HUES6 (cell line): ENCODE results near the gene KCNK4.

Experiments
- H3K27ac ChIP-seq: 2 replicates; pipeline ENCODE4 v1.7.0; 2013; ENCODE audit warnings: low read depth, mild to moderate bottlenecking, low read length, inconsistent platforms
- H3K27me3 ChIP-seq: 2 replicates; pipeline ENCODE4 v1.6.1; 2013; ENCODE audit warnings: low read length; ENCODE audit not compliant: control insufficient read depth, insufficient read depth
- H3K36me3 ChIP-seq: 2 replicates; pipeline ENCODE4 v1.6.1; 2013; ENCODE audit warnings: low read length; ENCODE audit not compliant: control insufficient read depth, insufficient read depth
- H3K4me1 ChIP-seq: 2 replicates; pipeline ENCODE4 v1.6.1; 2013; ENCODE audit warnings: low read length; ENCODE audit not compliant: control insufficient read depth, insufficient read depth
- H3K4me3 ChIP-seq: 2 replicates; pipeline ENCODE4 v1.5.1; 2013; ENCODE audit warnings: low read depth, low read length
- H3K9ac ChIP-seq: one replicate; pipeline ENCODE4 v1.6.1; 2013; ENCODE audit warnings: mild to moderate bottlenecking, low read length
- H3K9me3 ChIP-seq: 2 replicates; pipeline ENCODE4 v1.6.1; 2013; ENCODE audit warnings: low read depth, low read length; ENCODE audit not compliant: control insufficient read depth, insufficient read depth

The KCNK4 gene

GRCh38 chr11:64254326-64254725 lies 36.8 kb upstream of the KCNK4 start:
- Histone ChIP-seq H3K27ac (no peak overlapping the region), H3K4me3 (no peak overlapping the region), H3K36me3 (peaks cover 46% of the 10 kb centered on the region), H3K27me3 (no peaks in the 10 kb centered on the region), H3K4me1 (peaks cover 30% of the 10 kb centered on the region), H3K9ac (no peak overlapping the region), H3K9me3 (no peaks in the 10 kb centered on the region)

GRCh38 chr11:64255135-64256128 lies 35.7 kb upstream of the KCNK4 start:
- Histone ChIP-seq H3K9ac (no peak overlapping the region), H3K27ac (no peak overlapping the region), H3K4me3 (no peak overlapping the region), H3K27me3 (no peaks in the 10 kb centered on the region), H3K9me3 (no peaks in the 10 kb centered on the region), H3K4me1 (peaks cover 19% of the 10 kb centered on the region), H3K36me3 (peaks cover 57% of the 10 kb centered on the region)

DNA sequence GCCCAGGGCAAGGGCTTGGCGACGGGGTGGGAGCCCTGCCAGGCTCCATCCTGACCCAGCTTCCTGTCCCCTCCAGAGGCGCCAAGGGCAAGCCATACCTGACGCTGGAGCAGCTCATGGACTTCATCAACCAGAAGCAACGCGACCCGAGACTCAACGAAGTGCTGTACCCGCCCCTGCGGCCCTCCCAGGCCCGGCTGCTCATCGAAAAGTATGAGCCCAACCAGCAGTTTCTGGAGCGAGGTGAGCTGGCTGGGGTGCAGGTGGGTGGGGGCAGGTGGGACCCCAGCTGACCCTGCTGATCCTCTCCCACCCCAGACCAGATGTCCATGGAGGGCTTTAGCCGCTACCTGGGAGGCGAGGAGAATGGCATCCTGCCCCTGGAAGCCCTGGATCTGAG lies 34.8 kb upstream of the KCNK4 start:
- Histone ChIP-seq H3K4me1 (peaks cover 14% of the 10 kb centered on the region), H3K9me3 (no peaks in the 10 kb centered on the region), H3K36me3 (peaks cover 61% of the 10 kb centered on the region), H3K4me3 (no peak overlapping the region), H3K27ac (no peak overlapping the region), H3K9ac (peak overlapping the region; percentile 26), H3K27me3 (no peaks in the 10 kb centered on the region)

- peaks cover 81% of the 10 kb centered on the region for H3K36me3 ChIP-seq
These were observed 32.7 kb upstream of the KCNK4 start for GRCh38 chr11:64258356-64258755.

DNA sequence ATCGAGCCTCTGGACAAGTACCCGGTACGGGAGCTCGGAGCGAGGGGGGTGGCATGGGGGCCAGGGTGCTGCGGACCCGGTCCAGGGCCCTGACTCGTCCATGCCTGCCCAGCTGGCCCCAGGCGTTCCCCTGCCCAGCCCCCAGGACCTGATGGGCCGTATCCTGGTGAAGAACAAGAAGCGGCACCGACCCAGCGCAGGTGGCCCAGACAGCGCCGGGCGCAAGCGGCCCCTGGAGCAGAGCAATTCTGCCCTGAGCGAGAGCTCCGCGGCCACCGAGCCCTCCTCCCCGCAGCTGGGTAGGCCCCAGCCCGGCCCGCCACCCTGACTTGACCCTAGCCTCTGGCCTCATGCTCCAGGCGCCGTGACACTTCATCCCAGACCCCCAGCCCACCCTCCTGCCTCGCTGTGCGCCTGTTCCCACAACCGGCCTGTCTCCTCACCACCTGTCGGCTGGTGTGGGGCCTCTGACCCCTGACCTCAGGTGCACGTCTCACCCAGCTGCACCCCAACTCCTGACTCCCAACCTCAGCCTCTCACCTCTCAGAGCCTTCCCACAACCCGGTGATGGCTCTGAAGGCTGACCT lies 32.1 kb upstream of the KCNK4 start:
- Histone ChIP-seq H3K27me3 (no peaks in the 10 kb centered on the region), H3K36me3 (peaks cover 86% of the 10 kb centered on the region), H3K4me3 (no peak overlapping the region), H3K27ac (no peak overlapping the region), H3K9me3 (no peaks in the 10 kb centered on the region), H3K4me1 (no peaks in the 10 kb centered on the region; the same call in 1 of the 2 replicates), H3K9ac (no peak overlapping the region)

More at GRCh38 chr11:64258356-64258755, 32.7 kb upstream of the KCNK4 start:
- H3K27me3 ChIP-seq = no peaks in the 10 kb centered on the region
- no peak overlapping the region for H3K27ac ChIP-seq
- no peak overlapping the region for H3K4me3 ChIP-seq
- H3K4me1 ChIP-seq = peaks cover 3% of the 10 kb centered on the region
- H3K9me3 ChIP-seq = no peaks in the 10 kb centered on the region
- no peak overlapping the region for H3K9ac ChIP-seq

GRCh38 chr11:64259533-64260067 lies 31.5 kb upstream of the KCNK4 start:
- Histone ChIP-seq H3K4me1 (no peaks in the 10 kb centered on the region; the same call in 1 of the 2 replicates), H3K27ac (no peak overlapping the region), H3K9ac (no peak overlapping the region), H3K9me3 (no peaks in the 10 kb centered on the region), H3K27me3 (no peaks in the 10 kb centered on the region), H3K4me3 (no peak overlapping the region), H3K36me3 (peaks cover 86% of the 10 kb centered on the region)

- no peak overlapping the region for H3K4me3 ChIP-seq
- no peaks in the 10 kb centered on the region for H3K9me3 ChIP-seq
- no peaks in the 10 kb centered on the region; the same call in 1 of the 2 replicates for H3K4me1 ChIP-seq
- peaks cover 81% of the 10 kb centered on the region for H3K36me3 ChIP-seq
- H3K9ac ChIP-seq = no peak overlapping the region
- H3K27ac ChIP-seq = no peak overlapping the region
- H3K27me3 ChIP-seq = no peaks in the 10 kb centered on the region
These were observed 30.9 kb upstream of the KCNK4 start for GRCh38 chr11:64260147-64260708.

- peaks cover 81% of the 10 kb centered on the region for H3K36me3 ChIP-seq
- H3K9ac ChIP-seq = no peak overlapping the region
- H3K9me3 ChIP-seq = no peaks in the 10 kb centered on the region
- no peak overlapping the region for H3K4me3 ChIP-seq
- no peaks in the 10 kb centered on the region; the same call in 1 of the 2 replicates for H3K4me1 ChIP-seq
- H3K27ac ChIP-seq = no peak overlapping the region
- H3K27me3 ChIP-seq = no peaks in the 10 kb centered on the region
These were observed 29.5 kb upstream of the KCNK4 start for GRCh38 chr11:64261556-64262080.

- Histone ChIP-seq H3K9ac (no peak overlapping the region), H3K4me3 (no peak overlapping the region), H3K36me3 (peaks cover 83% of the 10 kb centered on the region), H3K4me1 (no peaks in the 10 kb centered on the region; the same call in 1 of the 2 replicates), H3K27me3 (no peaks in the 10 kb centered on the region), H3K27ac (no peak overlapping the region), H3K9me3 (no peaks in the 10 kb centered on the region)
These were observed 28.7 kb upstream of the KCNK4 start for GRCh38 chr11:64262271-64263002.
